Mucosa of stomach (tissue), 1 donor: ENCODE results near the gene CTDSP1.

Experiments used
- H3K27me3 ChIP-seq: one replicate; pipeline ENCODE4 v1.7.0; 2013; ENCODE audit warnings: mild to moderate bottlenecking, low read length; ENCODE audit not compliant: control insufficient read depth, insufficient read depth
- H3K36me3 ChIP-seq: one replicate; pipeline ENCODE4 v1.7.0; 2013; ENCODE audit warnings: low read length; ENCODE audit not compliant: control insufficient read depth, insufficient read depth
- H3K4me1 ChIP-seq: one replicate; pipeline ENCODE4 v1.7.0; 2013; ENCODE audit warnings: mild to moderate bottlenecking, low read length; ENCODE audit not compliant: control insufficient read depth, insufficient read depth
- H3K4me3 ChIP-seq: one replicate; pipeline ENCODE4 v1.7.0; 2013; ENCODE audit warnings: low read length
- H3K9ac ChIP-seq: one replicate; pipeline ENCODE4 v1.7.0; 2013; ENCODE audit warnings: mild to moderate bottlenecking, low read length, moderate library complexity
- H3K9me3 ChIP-seq: one replicate; pipeline ENCODE4 v1.7.0; 2013; ENCODE audit warnings: mild to moderate bottlenecking, low read length, moderate library complexity; ENCODE audit not compliant: control insufficient read depth
- donor health status: Pancreatic carcinoma.

Gene CTDSP1

GRCh38 chr2:218368150-218368528, 31.5 kb upstream of the CTDSP1 start:
- no peaks in the 10 kb centered on the region for H3K36me3 ChIP-seq
- peak overlapping the region; percentile 58 for H3K4me3 ChIP-seq
- H3K9ac ChIP-seq = peak overlapping the region; percentile 97
- no peaks in the 10 kb centered on the region for H3K27me3 ChIP-seq
- H3K9me3 ChIP-seq = no peaks in the 10 kb centered on the region
- peaks cover 6% of the 10 kb centered on the region for H3K4me1 ChIP-seq

- Histone ChIP-seq H3K36me3 (no peaks in the 10 kb centered on the region), H3K4me1 (peaks cover 6% of the 10 kb centered on the region), H3K9me3 (no peaks in the 10 kb centered on the region), H3K27me3 (no peaks in the 10 kb centered on the region), H3K9ac (no peak overlapping the region), H3K4me3 (no peak overlapping the region)
These were observed 31.0 kb upstream of the CTDSP1 start for GRCh38 chr2:218368621-218369153.

- Histone ChIP-seq H3K4me3 (no peak overlapping the region), H3K9ac (no peak overlapping the region), H3K4me1 (peaks cover 6% of the 10 kb centered on the region), H3K27me3 (no peaks in the 10 kb centered on the region), H3K9me3 (no peaks in the 10 kb centered on the region), H3K36me3 (no peaks in the 10 kb centered on the region)
These were observed 30.3 kb upstream of the CTDSP1 start for GRCh38 chr2:218369330-218369729.

GRCh38 chr2:218370410-218371063, 29.1 kb upstream of the CTDSP1 start:
- no peaks in the 10 kb centered on the region for H3K36me3 ChIP-seq
- H3K9me3 ChIP-seq = no peaks in the 10 kb centered on the region
- H3K9ac ChIP-seq = no peak overlapping the region
- peaks cover 6% of the 10 kb centered on the region for H3K4me1 ChIP-seq
- no peak overlapping the region for H3K4me3 ChIP-seq
- no peaks in the 10 kb centered on the region for H3K27me3 ChIP-seq

GRCh38 chr2:218371983-218372350, 27.7 kb upstream of the CTDSP1 start:
- Histone ChIP-seq H3K27me3 (no peaks in the 10 kb centered on the region), H3K4me1 (peaks cover 4% of the 10 kb centered on the region), H3K9me3 (no peaks in the 10 kb centered on the region), H3K9ac (no peak overlapping the region), H3K36me3 (no peaks in the 10 kb centered on the region), H3K4me3 (no peak overlapping the region)

- no peak overlapping the region for H3K9ac ChIP-seq
- H3K4me3 ChIP-seq = no peak overlapping the region
- no peaks in the 10 kb centered on the region for H3K4me1 ChIP-seq
- no peaks in the 10 kb centered on the region for H3K27me3 ChIP-seq
- no peaks in the 10 kb centered on the region for H3K36me3 ChIP-seq
- H3K9me3 ChIP-seq = no peaks in the 10 kb centered on the region
These were observed 24.9 kb upstream of the CTDSP1 start for GRCh38 chr2:218374795-218375194.

GRCh38 chr2:218375212-218375611, 24.5 kb upstream of the CTDSP1 start:
- Histone ChIP-seq H3K9me3 (no peaks in the 10 kb centered on the region), H3K27me3 (no peaks in the 10 kb centered on the region), H3K9ac (no peak overlapping the region), H3K4me1 (no peaks in the 10 kb centered on the region), H3K4me3 (no peak overlapping the region), H3K36me3 (no peaks in the 10 kb centered on the region)

GRCh38 chr2:218378053-218378452, 21.6 kb upstream of the CTDSP1 start:
- Histone ChIP-seq H3K36me3 (no peaks in the 10 kb centered on the region), H3K4me1 (peaks cover 8% of the 10 kb centered on the region), H3K27me3 (peaks cover 6% of the 10 kb centered on the region), H3K9me3 (no peaks in the 10 kb centered on the region), H3K4me3 (no peak overlapping the region), H3K9ac (no peak overlapping the region)

- H3K27me3 ChIP-seq = peaks cover 6% of the 10 kb centered on the region
- H3K9ac ChIP-seq = peak within 1 kb of the TSS; percentile 50
- no peak within 1 kb of the TSS for H3K4me3 ChIP-seq
- no peaks in the 10 kb centered on the region for H3K9me3 ChIP-seq
- no peaks in the 10 kb centered on the region for H3K36me3 ChIP-seq
- peaks cover 11% of the 10 kb centered on the region for H3K4me1 ChIP-seq
These were observed 17.7 kb upstream of the CTDSP1 start, which contains the start of gene SLC11A1 for GRCh38 chr2:218381916-218382366. SLC11A1 (plus strand) TSS chr2:218382273; CDS start chr2:218382369, 96 bp downstream.

GRCh38 chr2:218382785-218383184, 16.9 kb upstream of the CTDSP1 start:
- Histone ChIP-seq H3K9ac (peak overlapping the region; percentile 50), H3K27me3 (peaks cover 6% of the 10 kb centered on the region), H3K9me3 (no peaks in the 10 kb centered on the region), H3K36me3 (no peaks in the 10 kb centered on the region), H3K4me1 (peaks cover 16% of the 10 kb centered on the region), H3K4me3 (no peak overlapping the region)

- Histone ChIP-seq H3K27me3 (peaks cover 6% of the 10 kb centered on the region), H3K4me3 (no peak overlapping the region), H3K9me3 (no peaks in the 10 kb centered on the region), H3K4me1 (peaks cover 19% of the 10 kb centered on the region), H3K36me3 (no peaks in the 10 kb centered on the region), H3K9ac (no peak overlapping the region)
These were observed 15.7 kb upstream of the CTDSP1 start for GRCh38 chr2:218383892-218384519.

GRCh38 chr2:218384975-218385374, 14.7 kb upstream of the CTDSP1 start:
- no peak overlapping the region for H3K9ac ChIP-seq
- H3K4me3 ChIP-seq = no peak overlapping the region
- no peaks in the 10 kb centered on the region for H3K9me3 ChIP-seq
- H3K27me3 ChIP-seq = peaks cover 6% of the 10 kb centered on the region
- H3K36me3 ChIP-seq = no peaks in the 10 kb centered on the region
- peaks cover 19% of the 10 kb centered on the region for H3K4me1 ChIP-seq
